Activated CD8-positive, alpha-beta memory T cell treated with anti-CD3 and anti-CD28 coated beads for 36 hours (primary cell): ENCODE data around the gene ACKR2. TPM values are rescaled to one million over a fixed set of nuclear protein-coding genes. Genes with fewer than 3 reads are reported as not detected.

Source experiments
- CTCF ChIA-PET: fragments of 350-600 bp; sonication (Branson Sonifier 250); formaldehyde crosslinking; loops from one replicate; lab custom pipeline; 2021; ENCODE audit warnings: antibody characterized with exemption; lab: Charles Lee
- POLR2A ChIA-PET: fragments of 350-600 bp; sonication (Branson Sonifier 250); formaldehyde crosslinking; loops from one replicate; lab custom pipeline; 2021; ENCODE audit warnings: antibody characterized with exemption; lab: Charles Lee
- total RNA-seq, 2 experiments: library from RNA; stranded (reverse); gene quantifications; one replicate each; pipeline ENCODE4 v1.2.3, GENCODE V29; 2021

Gene ACKR2
- total RNA-seq, 2 experiments from 2014 or later = 1.3 to 1.4 TPM

DNA sequence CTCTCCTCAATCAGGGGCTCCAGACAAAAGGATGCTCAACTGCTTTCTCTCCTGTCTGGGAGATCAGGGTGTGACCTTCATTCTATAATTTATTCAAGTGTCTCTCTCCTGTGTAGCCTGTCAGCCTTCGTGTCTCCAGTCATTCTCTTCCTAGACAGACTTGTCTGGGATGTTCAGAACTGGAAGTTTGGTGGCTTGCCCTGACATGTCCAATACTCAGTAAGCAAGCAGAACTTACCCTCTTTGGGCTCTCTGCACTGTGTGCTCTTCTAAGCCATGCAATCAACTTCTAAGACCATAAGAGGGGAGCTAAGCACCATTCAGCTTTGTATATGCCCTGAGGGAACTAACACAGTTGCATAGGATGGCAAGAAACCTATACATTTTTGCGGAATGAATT lies 14.1 kb downstream of the ACKR2 start:
- CTCF ChIA-PET = no interaction called here

DNA sequence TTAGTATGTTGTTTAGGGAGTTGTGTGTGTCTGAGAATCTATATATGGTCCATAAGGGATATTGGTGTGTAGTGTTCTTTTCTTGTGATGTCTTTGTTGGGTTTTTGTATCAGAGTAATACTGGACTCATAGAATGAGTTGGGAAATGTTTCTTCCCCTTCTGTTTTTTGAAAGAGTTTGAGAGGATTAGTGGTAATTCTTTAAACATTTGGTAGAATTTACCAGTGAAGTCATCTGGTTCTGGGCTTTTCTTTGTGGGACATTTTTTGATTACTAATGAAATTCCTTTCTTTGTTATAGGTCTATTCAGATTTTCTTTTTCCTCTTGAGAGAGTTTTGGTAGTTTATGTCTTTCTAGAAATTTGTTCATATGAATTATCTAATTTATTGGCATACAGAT lies 16.9 kb downstream of the ACKR2 start:
- ChIA-PET CTCF (no interaction called here), POLR2A (no interaction called here)

More for the DNA sequence above, 14.1 kb downstream of the ACKR2 start:
- POLR2A ChIA-PET = no interaction called here

DNA sequence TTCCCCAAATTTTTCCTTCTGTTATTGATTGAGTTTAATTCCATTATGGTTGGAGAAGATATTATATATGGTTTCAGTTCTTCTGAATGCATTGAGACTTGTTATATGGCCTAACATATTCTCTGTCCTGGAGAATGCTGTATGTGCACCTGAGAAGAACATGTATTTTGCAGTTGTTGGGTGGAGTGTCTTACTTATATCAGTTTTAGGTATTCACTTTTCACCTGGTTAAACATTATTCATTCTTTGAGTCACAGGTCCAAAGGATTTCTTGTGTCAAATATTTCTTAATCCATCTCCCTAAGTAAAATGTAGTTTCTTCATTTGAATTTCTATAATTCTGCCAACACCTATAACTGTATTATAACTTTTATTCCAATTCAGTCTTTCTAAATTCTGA lies 17.8 kb downstream of the ACKR2 start:
- POLR2A ChIA-PET = no interaction called here
- CTCF ChIA-PET = no interaction called here

DNA sequence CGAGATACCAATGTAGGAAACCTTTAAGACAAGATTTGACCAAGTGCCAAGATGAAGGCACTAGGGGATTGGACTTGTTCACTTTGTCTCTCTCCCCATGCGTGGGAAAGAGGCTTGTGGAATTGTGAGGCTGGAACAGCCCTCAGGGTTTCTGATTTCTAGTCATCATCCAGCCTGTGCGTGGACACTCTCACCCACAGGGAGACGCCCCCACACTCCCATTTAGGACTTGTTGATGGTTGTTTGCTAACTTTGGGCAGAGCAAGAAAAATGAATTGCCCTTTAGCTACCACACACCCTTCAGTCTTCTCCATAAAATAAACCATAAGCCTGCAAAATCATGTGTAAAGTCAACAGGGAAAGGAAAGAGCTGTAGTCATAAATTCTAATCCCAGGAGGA lies 18.4 kb downstream of the ACKR2 start:
- ChIA-PET POLR2A (no interaction called here), CTCF (no interaction called here)

DNA sequence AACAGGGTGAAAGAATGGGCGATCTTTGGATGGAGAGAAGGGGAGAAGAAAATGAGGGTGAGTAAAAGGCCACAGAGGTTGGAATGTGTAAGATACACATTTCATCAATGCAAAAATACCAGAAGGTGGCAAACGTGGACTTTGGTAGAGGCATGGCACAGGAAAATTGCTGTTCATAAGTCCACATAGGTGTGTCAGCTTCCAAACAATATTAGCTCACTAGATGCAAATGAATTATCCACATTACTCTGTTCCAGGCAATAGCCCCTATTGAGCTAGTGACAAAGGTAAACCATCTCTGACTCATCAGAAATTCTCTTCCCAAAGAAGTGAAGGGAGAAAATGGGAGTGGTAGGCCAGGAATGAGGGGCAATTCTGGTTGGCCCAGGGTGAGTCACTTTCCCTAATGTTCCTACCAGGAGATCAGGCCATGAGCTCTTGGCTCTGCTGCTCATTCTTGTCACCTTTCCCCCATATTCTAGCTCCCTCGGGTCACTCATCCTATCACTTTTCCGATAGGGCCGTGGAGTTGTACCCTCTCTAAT lies 19.9 kb downstream of the ACKR2 start:
- ChIA-PET CTCF (no interaction called here), POLR2A (no interaction called here)

DNA sequence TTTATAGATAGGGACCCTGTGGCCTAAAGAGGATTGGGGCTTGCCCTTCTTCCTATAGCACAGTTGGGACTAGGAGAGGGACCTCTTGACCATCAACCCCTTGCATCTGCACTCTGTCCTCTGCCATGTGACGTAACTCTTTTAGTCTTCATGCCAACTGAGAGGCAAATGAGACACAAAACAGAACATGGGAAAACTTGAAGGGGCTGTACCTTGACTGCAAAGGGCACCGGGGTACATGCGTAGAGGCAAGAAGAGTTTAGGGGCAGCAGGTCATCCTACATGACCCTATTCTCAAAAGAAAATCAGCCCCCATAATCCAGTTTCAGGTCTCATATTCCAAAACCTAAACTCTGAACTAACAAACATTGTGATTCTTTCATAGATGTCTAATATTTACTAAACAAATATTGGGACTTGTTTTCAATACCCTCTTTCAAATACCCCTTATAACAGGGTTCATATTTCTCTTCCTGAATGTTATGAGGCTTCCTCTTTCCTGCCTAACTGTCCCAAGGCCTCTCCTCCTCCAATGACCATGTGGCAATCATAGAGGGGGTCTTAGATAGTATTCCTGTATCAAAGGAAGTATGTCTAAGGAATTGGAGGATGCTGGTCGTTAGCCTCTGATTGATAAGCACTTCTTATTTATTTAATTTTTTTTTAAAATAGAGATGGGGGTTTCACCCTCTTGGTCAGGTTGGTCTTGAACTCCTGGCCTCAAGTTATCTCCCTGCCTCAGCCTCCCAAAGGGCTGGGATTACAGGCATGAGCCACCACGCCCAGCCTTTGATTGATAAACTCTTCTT lies 20.6 kb downstream of the ACKR2 start:
- ChIA-PET CTCF (interaction anchor here (0.7 kb wide), 1 partner anchor 14 kb away, joined by 3 read pairs; no protein-coding TSS in a partner anchor), POLR2A (no interaction called here)

DNA sequence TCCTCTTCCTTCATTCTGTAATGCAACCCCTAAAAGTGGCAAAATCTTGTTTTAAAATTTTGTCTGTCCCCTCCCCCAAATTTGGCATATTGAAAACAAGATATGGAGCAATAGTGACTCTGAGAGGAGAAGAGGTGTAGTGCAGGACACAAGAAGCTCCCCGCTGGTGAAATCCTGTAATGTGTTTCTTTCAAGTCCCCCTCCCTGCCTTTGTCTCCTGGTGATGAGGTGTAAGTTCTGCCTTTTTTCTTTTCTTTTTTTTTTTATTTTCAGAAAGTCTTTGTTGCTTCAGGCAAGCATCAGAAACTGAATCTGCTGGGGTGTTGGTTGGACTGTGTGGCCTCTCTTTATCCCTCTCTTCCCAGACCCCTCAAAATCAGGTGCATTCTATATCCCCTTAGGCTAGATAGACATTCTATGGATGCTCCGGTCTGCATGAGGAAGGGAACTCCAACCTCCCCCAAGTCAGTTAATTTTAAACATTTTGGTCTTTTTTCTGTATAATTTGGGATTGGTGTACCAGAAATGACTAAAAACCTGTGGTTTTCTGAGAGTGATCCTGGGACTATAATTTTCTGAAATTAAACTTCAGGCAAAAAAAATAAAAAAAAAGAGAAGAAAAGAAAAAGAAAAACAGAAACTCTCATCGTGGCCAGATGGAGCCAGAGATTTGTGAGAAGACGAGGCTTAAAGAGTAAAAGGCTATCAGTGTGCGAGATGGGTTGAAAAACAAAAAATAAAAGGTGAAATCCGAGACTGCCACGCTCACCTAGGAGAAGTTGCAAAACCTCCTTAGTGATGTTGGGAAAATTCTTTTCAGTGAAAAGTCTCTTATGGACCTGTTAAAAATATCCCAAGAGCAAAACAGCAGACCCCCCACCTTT lies 21.4 kb downstream of the ACKR2 start:
- POLR2A ChIA-PET = no interaction called here

DNA sequence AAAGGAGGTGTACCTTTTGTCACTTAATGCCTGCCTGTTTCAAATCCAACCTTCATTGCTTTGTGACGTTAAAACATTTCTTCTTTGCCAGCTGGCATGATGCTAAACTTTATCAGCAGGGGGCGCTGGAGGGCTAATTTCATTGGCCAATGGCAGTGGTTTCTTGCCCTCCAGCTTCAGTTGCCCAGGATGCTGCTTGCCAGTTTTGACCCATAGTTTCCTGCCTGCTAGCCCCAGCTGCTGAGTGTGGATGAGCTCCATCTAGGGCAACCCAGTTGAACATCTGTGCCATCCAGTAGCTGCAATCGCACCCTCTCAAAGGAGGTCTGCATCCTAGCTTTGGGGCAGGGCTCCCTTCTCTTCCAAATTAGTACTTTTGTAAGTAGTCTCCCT lies 22.1 kb downstream of the ACKR2 start:
- ChIA-PET CTCF (interaction anchor here (1.2 to 1.8 kb wide), 3 partner anchors 8 to 50 kb away, joined by 3 to 6 read pairs (median 5); no protein-coding TSS in a partner anchor), POLR2A (no interaction called here)

More for the DNA sequence above, 21.4 kb downstream of the ACKR2 start:
- CTCF ChIA-PET = interaction anchor here (0.7 to 1.8 kb wide), 4 partner anchors 9 to 50 kb away, joined by 3 to 6 read pairs (median 4); no protein-coding TSS in a partner anchor

DNA sequence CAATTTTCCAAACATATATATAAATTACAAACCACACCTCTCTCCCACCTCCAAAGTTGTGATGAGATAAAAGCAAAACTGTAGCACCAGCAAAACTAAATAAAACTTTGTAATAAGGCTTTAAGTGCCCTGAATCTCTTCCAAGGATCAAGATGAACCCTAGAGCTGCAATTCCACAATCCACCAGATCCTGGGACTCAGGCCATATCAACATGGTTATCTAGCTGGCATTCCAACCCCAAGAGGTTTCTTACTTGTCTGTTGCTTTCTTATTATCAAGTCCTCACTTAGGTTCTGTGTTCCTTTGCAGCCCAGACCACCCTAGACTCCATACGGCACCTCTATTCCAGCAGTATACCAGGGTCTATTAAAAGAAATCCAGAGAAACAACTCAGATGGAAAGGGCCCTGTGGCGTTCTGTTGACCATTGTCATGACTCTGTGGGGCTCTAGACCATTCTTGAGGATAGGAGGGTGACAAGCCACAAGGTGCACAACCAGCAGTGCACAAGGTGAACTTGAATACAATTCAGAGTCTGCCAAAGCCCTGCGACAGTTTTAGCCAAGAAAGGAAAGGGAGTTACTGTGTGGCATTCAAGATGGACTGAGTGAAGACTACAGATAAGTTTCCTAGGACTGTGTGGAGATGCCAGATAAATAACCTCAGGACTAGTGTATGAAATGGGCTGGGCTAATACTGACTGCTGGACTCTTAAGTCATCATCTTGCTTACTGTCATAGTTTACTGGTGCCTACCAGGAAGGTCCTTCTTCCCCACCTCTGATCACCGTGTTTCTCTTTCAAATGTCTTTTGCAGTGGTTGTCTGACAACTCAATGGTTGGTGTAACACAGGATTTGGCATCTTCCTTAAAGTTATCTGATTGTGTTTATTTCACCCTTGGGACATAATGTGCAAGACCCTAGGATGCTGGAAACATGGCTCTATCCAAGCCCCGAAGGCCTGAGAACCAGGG lies 27.2 kb downstream of the ACKR2 start:
- ChIA-PET CTCF (no interaction called here), POLR2A (no interaction called here)

DNA sequence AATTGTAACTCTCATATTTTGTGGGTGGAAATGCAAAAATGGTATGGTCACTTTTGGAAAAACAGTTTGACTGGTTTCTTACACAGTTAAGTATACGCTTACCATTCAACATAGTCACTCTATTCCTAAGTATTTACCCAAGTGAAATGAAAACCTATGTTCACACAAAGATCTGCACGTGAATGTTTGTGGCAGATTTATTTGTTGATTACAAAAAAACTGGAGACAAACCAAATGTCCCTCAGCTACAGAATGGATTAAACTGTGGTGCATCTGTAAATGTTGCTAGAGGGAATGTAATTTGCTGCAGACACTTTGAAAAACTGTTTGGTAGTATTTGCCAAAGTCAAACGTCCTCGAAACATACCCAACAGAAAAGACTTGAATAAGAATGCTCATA lies 29.3 kb downstream of the ACKR2 start:
- CTCF ChIA-PET = interaction anchor here (1.1 kb wide), 1 partner anchor 58 kb away, joined by 3 read pairs; no protein-coding TSS in a partner anchor
- POLR2A ChIA-PET = no interaction called here

DNA sequence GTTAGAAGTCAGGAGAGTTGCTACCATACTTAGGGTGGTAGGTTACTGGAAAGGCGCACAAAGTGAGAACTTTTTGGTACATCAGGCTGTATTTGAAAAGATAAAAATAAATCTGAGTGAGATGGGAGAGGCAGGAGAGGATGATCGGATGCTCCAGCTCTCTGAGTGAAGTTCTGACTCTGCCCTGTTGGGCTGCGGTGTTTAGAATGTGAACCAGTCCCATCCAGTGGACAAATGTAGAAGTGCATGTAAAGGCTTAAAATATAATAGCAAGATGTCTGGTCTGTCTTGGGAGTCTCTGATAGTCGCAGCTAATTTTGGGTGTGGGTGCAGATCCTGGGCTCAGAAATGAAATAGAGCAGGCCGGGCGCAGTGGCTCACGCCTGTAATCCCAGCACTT lies 30.4 kb downstream of the ACKR2 start:
- POLR2A ChIA-PET = interaction anchor here (0.7 kb wide), 1 partner anchor 452 kb away, joined by 10 read pairs; no protein-coding TSS in a partner anchor
- CTCF ChIA-PET = interaction anchor here (0.6 to 1.1 kb wide), 8 partner anchors 8 to 165 kb away, joined by 3 to 5 read pairs (median 3); partner anchors contain the start of gene HIGD1A

DNA sequence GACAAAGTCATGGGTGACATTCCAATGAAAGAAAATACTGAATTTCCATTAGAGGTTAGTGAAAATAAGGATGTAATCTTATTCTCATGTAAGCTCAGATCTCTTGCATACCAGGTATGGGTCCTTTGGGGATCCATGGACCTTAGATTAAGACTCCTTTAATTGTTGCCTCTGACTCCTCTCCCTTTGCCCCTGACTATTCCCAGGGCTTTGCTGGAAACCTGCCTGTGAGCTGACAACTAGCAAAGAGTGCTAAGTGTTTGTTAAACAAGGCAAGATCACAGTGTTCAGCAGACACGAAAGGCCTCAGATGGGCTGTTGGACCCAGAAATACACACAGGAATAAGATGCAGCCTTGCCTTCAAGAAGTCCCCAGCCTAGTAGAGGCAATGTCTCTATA lies 32.1 kb downstream of the ACKR2 start:
- CTCF ChIA-PET = no interaction called here
- POLR2A ChIA-PET = no interaction called here

DNA sequence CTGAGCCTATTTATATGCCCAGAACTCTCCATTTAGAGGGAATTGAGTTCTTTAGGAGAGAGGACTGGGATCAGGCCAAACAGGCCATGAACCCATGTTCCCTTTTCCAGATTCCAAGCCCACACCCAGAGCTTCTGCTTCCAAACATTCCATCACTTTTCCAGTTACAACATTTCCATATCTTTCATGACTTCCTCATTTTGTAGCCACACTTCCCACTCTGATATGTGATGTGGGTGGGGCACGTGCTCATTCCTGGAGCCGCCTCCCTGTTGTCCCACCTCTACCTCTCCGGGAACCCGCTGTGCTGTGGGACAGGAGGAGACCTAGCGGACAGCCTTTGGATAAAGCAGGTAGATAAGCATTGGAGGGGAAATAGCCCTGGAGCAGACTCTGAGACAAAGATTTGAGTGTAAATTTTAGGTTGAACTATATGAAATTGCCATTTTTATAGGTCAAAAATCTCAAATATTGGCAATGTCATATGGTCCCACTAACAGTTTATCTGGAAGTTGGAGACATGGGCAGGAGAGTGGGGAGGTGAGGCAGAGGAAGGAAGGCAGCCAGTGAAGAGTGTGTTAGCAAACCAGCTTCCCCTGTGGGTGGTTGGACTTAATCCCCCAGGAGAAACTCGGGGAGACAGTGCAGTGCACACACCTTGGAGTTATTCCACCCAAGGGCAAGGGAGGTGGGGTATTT lies 34.6 kb downstream of the ACKR2 start:
- ChIA-PET POLR2A (no interaction called here), CTCF (interaction anchor here (0.8 kb wide), 1 partner anchor 40 kb away, joined by 3 read pairs; no protein-coding TSS in a partner anchor)

DNA sequence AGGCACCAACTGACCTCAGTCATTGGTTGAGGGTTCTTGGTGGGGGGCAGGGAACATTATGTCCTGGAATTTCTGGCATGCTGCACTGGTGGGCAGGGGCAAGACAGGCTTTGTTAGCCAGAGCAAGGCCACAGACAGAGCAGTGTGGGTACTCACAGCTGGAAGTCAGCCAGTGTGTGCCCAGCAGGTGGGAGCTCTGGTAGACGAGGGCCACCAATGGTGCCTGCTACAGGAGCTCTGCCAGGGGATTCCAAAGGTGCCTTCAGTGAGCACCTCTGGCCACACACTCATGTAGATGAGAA lies 35.1 kb downstream of the ACKR2 start:
- POLR2A ChIA-PET = no interaction called here
- CTCF ChIA-PET = interaction anchor here (0.8 kb wide), 1 partner anchor 39 kb away, joined by 3 read pairs; no protein-coding TSS in a partner anchor

DNA sequence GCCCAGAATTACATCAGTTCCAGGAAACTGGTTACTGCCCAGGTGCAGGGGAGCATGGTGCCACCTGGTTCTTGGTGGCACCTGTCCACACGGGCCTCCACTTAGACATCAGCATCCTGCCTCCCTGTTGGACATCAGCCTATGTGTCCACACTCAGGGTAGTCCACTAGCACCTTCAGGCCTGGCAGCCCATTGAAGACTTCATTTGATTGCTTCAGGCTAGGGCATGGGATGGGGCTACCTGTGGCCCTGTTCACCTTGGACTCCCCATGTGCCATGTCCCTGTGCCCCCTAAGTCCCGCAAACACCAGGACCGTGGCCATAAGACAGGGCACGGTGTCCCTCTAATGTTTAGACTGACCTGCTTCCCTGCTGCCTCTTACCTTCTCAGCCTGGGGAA lies 35.6 kb downstream of the ACKR2 start:
- ChIA-PET POLR2A (no interaction called here), CTCF (interaction anchor here (0.8 kb wide), 1 partner anchor 39 kb away, joined by 3 read pairs; no protein-coding TSS in a partner anchor)

DNA sequence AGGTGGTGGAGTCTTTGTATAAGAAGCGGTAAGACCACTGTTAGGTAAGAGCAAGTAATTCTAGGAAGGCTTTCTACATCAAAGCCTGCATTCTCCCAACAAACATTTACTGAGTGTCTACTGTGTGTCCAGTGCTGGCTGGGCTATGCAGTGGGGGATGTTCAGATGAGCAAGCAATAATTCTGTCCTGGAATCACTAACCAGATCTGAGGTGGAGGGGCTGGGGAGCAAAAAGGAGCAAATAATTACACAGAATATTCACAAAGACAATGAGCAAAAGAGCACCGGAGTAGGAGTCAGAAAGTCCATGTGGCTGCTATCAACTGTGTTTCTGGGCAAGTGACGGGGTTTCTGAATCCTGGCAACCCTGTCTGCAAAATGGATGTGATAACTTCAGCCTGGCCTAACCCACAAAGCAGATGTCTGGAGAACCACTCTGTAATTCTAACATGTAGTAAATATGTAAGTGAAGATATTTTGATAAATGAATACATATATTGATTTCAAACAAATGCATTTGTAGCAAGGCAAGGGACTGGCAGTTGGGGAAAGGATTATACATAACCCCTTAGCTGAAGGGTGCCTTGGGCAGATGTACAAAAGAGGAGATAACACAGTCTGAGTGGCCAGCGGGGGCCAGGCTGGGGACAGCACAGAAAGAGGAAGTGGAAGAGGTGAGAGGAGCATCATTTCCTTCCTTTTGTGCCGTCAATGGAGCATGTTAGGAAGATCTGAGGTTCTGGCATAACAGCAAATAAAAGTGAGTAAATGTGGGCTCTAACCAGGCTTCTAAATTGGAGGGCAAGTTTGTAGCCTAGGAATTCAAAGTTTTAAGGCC lies 37.7 kb downstream of the ACKR2 start:
- ChIA-PET POLR2A (no interaction called here), CTCF (no interaction called here)

DNA sequence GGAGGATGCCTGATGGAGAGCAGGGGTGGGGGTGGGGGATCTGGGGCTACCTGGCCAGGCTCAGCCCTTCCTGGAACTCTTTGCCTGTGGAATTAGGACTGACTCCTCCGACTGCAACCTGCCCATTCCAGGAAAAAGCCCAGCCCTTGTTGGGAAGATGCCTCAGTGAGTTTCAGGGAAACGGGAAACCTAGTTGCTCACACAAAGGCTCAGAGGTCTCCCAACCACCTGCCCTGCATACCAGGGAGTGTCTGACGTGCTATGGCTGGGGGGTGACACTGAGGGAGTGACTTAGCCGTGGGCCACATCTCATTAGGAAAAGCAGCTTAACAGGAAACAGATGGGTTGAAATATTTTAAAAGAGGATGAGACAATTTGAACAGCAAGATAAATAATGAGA lies 38.5 kb downstream of the ACKR2 start:
- POLR2A ChIA-PET = no interaction called here
- CTCF ChIA-PET = no interaction called here
